GM23338 (cell line): ENCODE measurements around the gene POU6F1. TPM values are rescaled to one million over a fixed set of nuclear protein-coding genes. Genes with fewer than 3 reads are reported as not detected.

Experiments
- ATAC-seq: fragments of 200-7000 bp; cut with Tn5 transposase; 3 replicates; pipeline ENCODE4 v1.9.1; 2020
- DNase-seq: peaks from one replicate; pipeline ENCODE4 v3.0.0-alpha.2; 2015; ENCODE audit warnings: low spot score
- H2AFZ ChIP-seq: fragments of 200-600 bp; sonication (generic); 2 replicates; pipeline ENCODE4 v1.8.0; 2016; ENCODE audit warnings: antibody characterized with exemption, mild to moderate bottlenecking, moderate library complexity
- H3F3A ChIP-seq: fragments of 200-600 bp; sonication (generic); replicated peaks from 2 replicates; pipeline ENCODE4 v1.8.0; 2017; ENCODE audit warnings: antibody characterized with exemption, mixed run types, low read depth
- H3K27ac ChIP-seq: fragments of 200-600 bp; sonication (generic); 2 replicates; pipeline ENCODE4 v1.6.1; 2016; ENCODE audit warnings: low read depth
- H3K27me3 ChIP-seq: fragments of 200-600 bp; sonication (generic); 2 replicates; pipeline ENCODE4 v1.8.0; 2016; ENCODE audit warnings: mild to moderate bottlenecking, mixed run types, moderate library complexity; ENCODE audit not compliant: insufficient read depth
- H3K36me3 ChIP-seq: fragments of 200-600 bp; sonication (generic); 2 replicates; pipeline ENCODE4 v1.8.0; 2016; ENCODE audit warnings: mild to moderate bottlenecking; ENCODE audit not compliant: insufficient read depth
- H3K4me1 ChIP-seq: fragments of 200-600 bp; sonication (generic); 2 replicates; pipeline ENCODE4 v1.8.0; 2016; ENCODE audit warnings: mild to moderate bottlenecking, moderate library complexity; ENCODE audit not compliant: insufficient read depth
- H3K4me2 ChIP-seq: fragments of 200-600 bp; sonication (generic); 2 replicates; pipeline ENCODE4 v1.7.1; 2017; ENCODE audit warnings: mixed run types
- H3K4me3 ChIP-seq: fragments of 200-600 bp; sonication (generic); 2 replicates; pipeline ENCODE4 v1.6.1; 2016; ENCODE audit warnings: mixed run types
- H3K79me2 ChIP-seq: fragments of 200-600 bp; sonication (generic); replicated peaks from 2 replicates; pipeline ENCODE4 v1.8.0; 2017; ENCODE audit warnings: mild to moderate bottlenecking; ENCODE audit not compliant: insufficient read depth
- H3K9me2 ChIP-seq: fragments of 200-600 bp; sonication (generic); 2 replicates; pipeline ENCODE4 v1.8.0; 2017; ENCODE audit not compliant: insufficient read depth
- H4K20me1 ChIP-seq: fragments of 200-600 bp; sonication (generic); replicated peaks from 2 replicates; pipeline ENCODE4 v1.8.0; 2017; ENCODE audit warnings: mild to moderate bottlenecking; ENCODE audit not compliant: insufficient read depth
- H3K27ac Mint-ChIP-seq: 2 replicates; pipeline ENCODE4 v1.8.0; 2020; ENCODE audit warnings: inconsistent platforms, mild to moderate bottlenecking, moderate library complexity, mixed read lengths
- H3K27me3 Mint-ChIP-seq: 3 replicates; pipeline ENCODE4 v1.8.0; 2022; ENCODE audit warnings: low read depth, mild to moderate bottlenecking, moderate library complexity, mixed read lengths, inconsistent platforms; ENCODE audit not compliant: insufficient read depth, poor library complexity
- H3K36me3 Mint-ChIP-seq: 3 replicates; pipeline ENCODE4 v1.8.0; 2021; ENCODE audit warnings: low read depth, mild to moderate bottlenecking, inconsistent platforms, moderate library complexity, mixed read lengths
- H3K4me1 Mint-ChIP-seq: 3 replicates; pipeline ENCODE4 v1.8.0; 2020; ENCODE audit warnings: mild to moderate bottlenecking, inconsistent platforms, mixed read lengths
- H3K4me3 Mint-ChIP-seq: 3 replicates; pipeline ENCODE4 v1.8.0; 2021; ENCODE audit warnings: moderate library complexity, mild to moderate bottlenecking, inconsistent platforms, mixed read lengths
- H3K9me3 Mint-ChIP-seq: 3 replicates; pipeline ENCODE4 v1.8.0; 2020; ENCODE audit warnings: moderate library complexity, mild to moderate bottlenecking, inconsistent platforms, mixed read lengths
- CREB1 ChIP-seq: fragments of 250-450 bp; sonication (Bioruptor Pico); IDR thresholded peaks from 2 replicates; pipeline ENCODE4 v1.5.0; 2020; ENCODE audit warnings: low read depth, mild to moderate bottlenecking, moderate library complexity
- ETS1 ChIP-seq: IDR thresholded peaks from 2 replicates; pipeline ENCODE4 v1.6.1; 2016; ENCODE audit warnings: antibody characterized with exemption
- EZH2phosphoT487 ChIP-seq: fragments of 200-600 bp; sonication (generic); IDR thresholded peaks from one replicate; pipeline ENCODE4 v1.8.1; 2018; ENCODE audit warnings: antibody characterized with exemption; ENCODE audit not compliant: unreplicated experiment
- JUNB ChIP-seq: IDR thresholded peaks from one replicate; pipeline ENCODE4 v1.6.1; 2016; ENCODE audit warnings: antibody characterized with exemption; ENCODE audit not compliant: unreplicated experiment
- NANOG ChIP-seq: IDR thresholded peaks from 2 replicates; pipeline ENCODE4 v1.6.1; 2016; ENCODE audit warnings: antibody characterized with exemption, borderline replicate concordance
- POLR2AphosphoS5 ChIP-seq: IDR thresholded peaks from 2 replicates; pipeline ENCODE4 v1.6.1; 2016; ENCODE audit warnings: antibody characterized with exemption, low read depth
- STAT1 ChIP-seq: IDR thresholded peaks from one replicate; pipeline ENCODE4 v1.6.1; 2016; ENCODE audit warnings: antibody characterized with exemption; ENCODE audit not compliant: unreplicated experiment
- ZNF331 ChIP-seq: fragments of 250-450 bp; sonication (Bioruptor Pico); IDR thresholded peaks from 2 replicates; pipeline ENCODE4 v1.5.0; 2020; ENCODE audit warnings: low read depth, mild to moderate bottlenecking, moderate library complexity
- polyA plus RNA-seq: library from polyadenylated mRNA; unstranded; fragments of >200 nt; fragmentation: Nextera tagmentation; extraction: Ambion mirVana; gene quantifications from 2 replicates; pipeline ENCODE4 v1.2.1, GENCODE V29; 2016
- total RNA-seq: library from RNA; depleted of rRNA; stranded (reverse); fragments of >200 nt; shearing (Covaris generic); gene quantifications from 2 replicates; pipeline ENCODE4 v1.2.3, GENCODE V29; 2014
- TF ChIP-seq, protein P1 (sequence below), 2 experiments: fragments of 200-600 bp in 1 of 2; sonication (generic) in 1 of 2; conservative IDR thresholded peaks; 2 replicates each; pipeline versions ENCODE4 v1.5.1 to v1.6.1; 2016 to 2017; ENCODE audit warnings: antibody characterized with exemption in 2 of 2, low read depth in 2 of 2, mild to moderate bottlenecking in 2 of 2, moderate library complexity in 1 of 2

The POU6F1 gene
- total and polyA plus RNA-seq, 2 experiments from 2014 or later: 3.0 to 4.0 TPM

DNA sequence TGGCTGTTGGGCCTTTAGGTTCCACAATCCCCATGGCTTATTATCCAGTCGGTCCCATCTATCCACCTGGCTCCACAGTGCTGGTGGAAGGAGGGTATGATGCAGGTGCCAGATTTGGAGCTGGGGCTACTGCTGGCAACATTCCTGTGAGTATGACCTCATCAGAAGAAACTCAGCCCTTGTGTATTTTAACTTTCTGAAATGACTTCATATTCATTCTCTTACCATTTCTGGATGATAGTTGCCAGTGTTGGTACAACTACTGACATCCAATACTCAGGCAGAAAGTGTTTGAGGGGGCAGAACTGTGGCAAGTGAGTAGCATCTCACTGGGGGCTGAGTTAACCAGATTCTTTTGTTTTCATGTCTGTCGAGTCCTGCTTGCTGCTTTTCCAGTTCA, 23.1 kb upstream of the POU6F1 start:
- Mint-ChIP-seq H3K4me1 (peaks cover 23% of the 10 kb centered on the region), H3K27ac (no peak overlapping the region)

GRCh38 chr12:51238510-51239334, 20.9 kb upstream of the POU6F1 start, which contains the start of gene DAZAP2:
Gene DAZAP2 (plus strand): TSS chr12:51238826. CDS start chr12:51238908, 82 bp downstream.
- H3K4me3 Mint-ChIP-seq: peak within 1 kb of the TSS; percentile 95
- peaks cover 14% of the 10 kb centered on the region for H3K27me3 Mint-ChIP-seq
- Histone ChIP-seq H3K79me2 (peaks cover 20% of the 10 kb centered on the region), H4K20me1 (no peaks in the 10 kb centered on the region; the same call in 1 of the 2 replicates), H3K27ac (peak within 1 kb of the TSS; percentile 100), H3K36me3 (peaks cover 26% of the 10 kb centered on the region), H3K27me3 (no peaks in the 10 kb centered on the region), H3F3A (peaks cover 20% of the 10 kb centered on the region; the same call in 1 of the 2 replicates), H3K4me3 (peak within 1 kb of the TSS; percentile 98), H2AFZ (peak within 1 kb of the TSS; percentile 94), H3K9me2 (no peaks in the 10 kb centered on the region), H3K4me2 (peak within 1 kb of the TSS; percentile 87), H3K4me1 (no peaks in the 10 kb centered on the region)
- H3K4me1 Mint-ChIP-seq: peaks cover 19% of the 10 kb centered on the region
- DNase-seq (peak; percentile 97), ATAC-seq (peak; percentile 94)
- peak within 1 kb of the TSS; percentile 100 for H3K27ac Mint-ChIP-seq
- TF ChIP-seq JUNB (no peak), POLR2AphosphoS5 (peak; percentile 19), ETS1 (no peak), CREB1 (CRISPR knock-in tag) (peak; percentile 85)
- TF ChIP-seq, protein P1, sequence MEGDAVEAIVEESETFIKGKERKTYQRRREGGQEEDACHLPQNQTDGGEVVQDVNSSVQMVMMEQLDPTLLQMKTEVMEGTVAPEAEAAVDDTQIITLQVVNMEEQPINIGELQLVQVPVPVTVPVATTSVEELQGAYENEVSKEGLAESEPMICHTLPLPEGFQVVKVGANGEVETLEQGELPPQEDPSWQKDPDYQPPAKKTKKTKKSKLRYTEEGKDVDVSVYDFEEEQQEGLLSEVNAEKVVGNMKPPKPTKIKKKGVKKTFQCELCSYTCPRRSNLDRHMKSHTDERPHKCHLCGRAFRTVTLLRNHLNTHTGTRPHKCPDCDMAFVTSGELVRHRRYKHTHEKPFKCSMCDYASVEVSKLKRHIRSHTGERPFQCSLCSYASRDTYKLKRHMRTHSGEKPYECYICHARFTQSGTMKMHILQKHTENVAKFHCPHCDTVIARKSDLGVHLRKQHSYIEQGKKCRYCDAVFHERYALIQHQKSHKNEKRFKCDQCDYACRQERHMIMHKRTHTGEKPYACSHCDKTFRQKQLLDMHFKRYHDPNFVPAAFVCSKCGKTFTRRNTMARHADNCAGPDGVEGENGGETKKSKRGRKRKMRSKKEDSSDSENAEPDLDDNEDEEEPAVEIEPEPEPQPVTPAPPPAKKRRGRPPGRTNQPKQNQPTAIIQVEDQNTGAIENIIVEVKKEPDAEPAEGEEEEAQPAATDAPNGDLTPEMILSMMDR (conservative IDR thresholded peaks at IDR 0.05; ENCODE audit: low read depth in 2 of 2): peak in 1 of 2 experiments; percentile 5; a peak in 1 of 4 replicates
- H3K9me3 Mint-ChIP-seq: no peaks in the 10 kb centered on the region
- peaks cover 34% of the 10 kb centered on the region for H3K36me3 Mint-ChIP-seq

More for the DNA sequence above, 23.1 kb upstream of the POU6F1 start:
- Histone ChIP-seq H3K27me3 (no peaks in the 10 kb centered on the region), H3K79me2 (peaks cover 23% of the 10 kb centered on the region), H3K36me3 (peaks cover 34% of the 10 kb centered on the region), H3F3A (peaks cover 20% of the 10 kb centered on the region; the same call in 1 of the 2 replicates), H3K4me2 (no peak overlapping the region), H2AFZ (no peak overlapping the region), H3K27ac (no peak overlapping the region), H3K9me2 (no peaks in the 10 kb centered on the region), H3K4me1 (peaks cover 5% of the 10 kb centered on the region), H4K20me1 (no peaks in the 10 kb centered on the region; the same call in 1 of the 2 replicates), H3K4me3 (no peak overlapping the region)
- no peak for DNase-seq
- no peak overlapping the region for H3K4me3 Mint-ChIP-seq
- H3K9me3 Mint-ChIP-seq: no peaks in the 10 kb centered on the region
- peaks cover 14% of the 10 kb centered on the region for H3K27me3 Mint-ChIP-seq
- peaks cover 50% of the 10 kb centered on the region for H3K36me3 Mint-ChIP-seq
- no peak for TF ChIP-seq EZH2phosphoT487
- no peak for TF ChIP-seq NANOG
- TF ChIP-seq ZNF331 (CRISPR knock-in tag): no peak
- no peak for TF ChIP-seq STAT1
- no peak for ATAC-seq
